ENCODE measurements around the gene ST3GAL3. TPM values are rescaled to one million over a fixed set of nuclear protein-coding genes. Genes with fewer than 3 reads are reported as not detected.

Gene ST3GAL3
- total and polyA plus RNA-seq, 2 donors (not counting 1 experiment from before 2014, with no cell fraction given) = 13.7 to 16.3 TPM

DNA sequence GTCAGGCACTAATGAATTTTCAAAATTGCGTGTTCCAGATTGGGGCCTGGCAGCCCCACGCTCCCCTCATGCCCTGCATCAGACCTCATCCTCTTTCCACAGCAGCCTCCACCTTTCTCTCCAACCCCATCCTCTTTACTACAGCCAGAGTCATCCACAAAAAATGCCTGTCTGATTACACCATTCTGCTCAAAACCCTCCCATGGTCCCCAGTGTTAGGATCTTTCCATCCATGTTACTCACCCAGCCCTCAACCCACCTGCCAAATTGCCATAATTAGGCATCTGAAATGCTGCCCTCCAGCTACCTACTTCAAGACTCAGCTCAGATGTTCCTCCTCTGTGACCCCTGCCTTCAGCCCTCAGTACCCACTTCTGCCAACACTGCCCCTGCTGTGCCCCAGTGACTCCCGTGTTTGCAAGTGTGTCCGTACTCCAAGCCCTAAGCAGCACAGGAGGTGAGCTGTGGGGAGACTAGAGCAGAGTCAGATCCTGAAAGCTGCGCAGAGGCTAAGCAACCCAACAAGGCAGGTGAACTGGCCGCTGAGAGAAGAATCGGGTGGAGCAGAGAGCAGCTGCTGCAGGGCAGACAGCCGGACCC lies 225.6 kb downstream of the ST3GAL3 start:
- Histone ChIP-seq H3K4me1 (ENCODE audit: control insufficient read depth, extremely low read depth, insufficient read depth, low read length) (peaks cover 9% of the 10 kb centered on the region), H3K4me2 (ENCODE audit: extremely low read depth, insufficient read depth, low read length) (peak overlapping the region; percentile 77), H3K9ac (ENCODE audit: insufficient read depth, low read length) (no peak overlapping the region), H3K4me3 (replicated peaks in 1 of 4; ENCODE audit: control extremely low read depth in 1 of 4, insufficient read depth in 1 of 4, low read depth in 3 of 4, low read length in 4 of 4) (peak overlapping the region; percentile 31 to 54 (median 36)), H3K9me3 (ENCODE audit: control insufficient read depth, insufficient read depth, low read depth, low read length) (no peaks in the 10 kb centered on the region), H3K27ac (ENCODE audit: insufficient read depth, low read length) (peak overlapping the region; percentile 23), H4K20me1 (ENCODE audit: control insufficient read depth, extremely low read depth, insufficient read depth, low read length) (no peaks in the 10 kb centered on the region), H3K36me3 (ENCODE audit: control insufficient read depth, insufficient read depth, low read length) (no peaks in the 10 kb centered on the region), H3K27me3 (ENCODE audit: control insufficient read depth, insufficient read depth, low read length) (no peaks in the 10 kb centered on the region), H2AFZ (ENCODE audit: low read length) (peak overlapping the region; percentile 7), H3K79me2 (ENCODE audit: control insufficient read depth, insufficient read depth, low read length) (no peaks in the 10 kb centered on the region)
- TF ChIP-seq CTCF (conservative IDR thresholded peaks at IDR 0.05 in 1 of 2, IDR thresholded peaks at IDR 0.05 in 1 of 2; ENCODE audit: low read depth in 1 of 2, low read length in 2 of 2) = no peak
- no peak for TF ChIP-seq EZH2 (IDR thresholded peaks at IDR 0.05; ENCODE audit: low read length, missing control alignments)
- peak; percentile 36 to 69 for DNase-seq (ENCODE audit: low read depth in 2 of 2)

- Histone ChIP-seq H3K79me2 (ENCODE audit: control insufficient read depth, insufficient read depth, low read length) (no peaks in the 10 kb centered on the region), H3K4me2 (ENCODE audit: extremely low read depth, insufficient read depth, low read length) (peak within 1 kb of the TSS; percentile 77), H3K9ac (ENCODE audit: insufficient read depth, low read length) (no peak within 1 kb of the TSS)
Observed at GRCh38 chr1:43933386-43934100, 226.2 kb downstream of the ST3GAL3 start, which contains the start of gene ARTN. Gene ARTN, plus strand, starts transcription at chr1:43933801. Its CDS starts 1,856 bp downstream, at chr1:43935657.

More at GRCh38 chr1:43933386-43934100, 226.2 kb downstream of the ST3GAL3 start, which contains the start of gene ARTN:
- Histone ChIP-seq H3K9me3 (ENCODE audit: control insufficient read depth, insufficient read depth, low read depth, low read length) (no peaks in the 10 kb centered on the region), H3K4me3 (replicated peaks in 1 of 4; ENCODE audit: control extremely low read depth in 1 of 4, insufficient read depth in 1 of 4, low read depth in 3 of 4, low read length in 4 of 4) (peak within 1 kb of the TSS; percentile 31 to 54 (median 36)), H3K4me1 (ENCODE audit: control insufficient read depth, extremely low read depth, insufficient read depth, low read length) (peaks cover 9% of the 10 kb centered on the region), H3K27ac (ENCODE audit: insufficient read depth, low read length) (peak within 1 kb of the TSS; percentile 23), H2AFZ (ENCODE audit: low read length) (peak within 1 kb of the TSS; percentile 7), H4K20me1 (ENCODE audit: control insufficient read depth, extremely low read depth, insufficient read depth, low read length) (no peaks in the 10 kb centered on the region), H3K36me3 (ENCODE audit: control insufficient read depth, insufficient read depth, low read length) (no peaks in the 10 kb centered on the region), H3K27me3 (ENCODE audit: control insufficient read depth, insufficient read depth, low read length) (no peaks in the 10 kb centered on the region)
- no peak for DNase-seq (ENCODE audit: low read depth in 2 of 2)
- no peak for TF ChIP-seq CTCF (conservative IDR thresholded peaks at IDR 0.05 in 1 of 2, IDR thresholded peaks at IDR 0.05 in 1 of 2; ENCODE audit: low read depth in 1 of 2, low read length in 2 of 2)
- no peak for TF ChIP-seq EZH2 (IDR thresholded peaks at IDR 0.05; ENCODE audit: low read length, missing control alignments)
